ENCODE results near the gene ATIC. TPM values are rescaled to one million over a fixed set of nuclear protein-coding genes. Genes with fewer than 3 reads are reported as not detected.

Gene ATIC
- total RNA-seq, 1 donor from 2014 or later, result 145 TPM

GRCh38 chr2:215363461-215364156, 51.8 kb downstream of the ATIC start:
- H3K9me3 Mint-ChIP-seq (ENCODE audit: low read depth), result no peaks in the 10 kb centered on the region
- H3K4me3 Mint-ChIP-seq (ENCODE audit: low read depth), result no peak overlapping the region
- H3K36me3 Mint-ChIP-seq (ENCODE audit: insufficient read depth), result peaks cover 53% of the 10 kb centered on the region
- no peak for TF ChIP-seq CTCF (IDR thresholded peaks at IDR 0.05; ENCODE audit: unreplicated experiment)
- DNase-seq (ENCODE audit: low spot score, unreplicated experiment), result no peak
- peak overlapping the region; percentile 79 for H3K27ac Mint-ChIP-seq
- peaks cover 6% of the 10 kb centered on the region for H3K4me1 Mint-ChIP-seq (ENCODE audit: low read depth)
- H3K27me3 Mint-ChIP-seq, result no peaks in the 10 kb centered on the region

- H3K4me3 Mint-ChIP-seq (ENCODE audit: low read depth), result no peak overlapping the region
Measured at GRCh38 chr2:215364157-215365155, 52.6 kb downstream of the ATIC start.

GRCh38 chr2:215365184-215365658, 53.4 kb downstream of the ATIC start:
- DNase-seq (ENCODE audit: low spot score, unreplicated experiment), result no peak
- Mint-ChIP-seq H3K9me3 (ENCODE audit: low read depth) (no peaks in the 10 kb centered on the region), H3K27me3 (no peaks in the 10 kb centered on the region), H3K27ac (peak overlapping the region; percentile 76), H3K4me1 (ENCODE audit: low read depth) (peaks cover 16% of the 10 kb centered on the region), H3K4me3 (ENCODE audit: low read depth) (no peak overlapping the region), H3K36me3 (ENCODE audit: insufficient read depth) (peaks cover 64% of the 10 kb centered on the region)
- TF ChIP-seq CTCF (IDR thresholded peaks at IDR 0.05; ENCODE audit: unreplicated experiment), result no peak

More at GRCh38 chr2:215364157-215365155, 52.6 kb downstream of the ATIC start:
- no peak for DNase-seq (ENCODE audit: low spot score, unreplicated experiment)
- Mint-ChIP-seq H3K27ac (peak overlapping the region; percentile 78), H3K4me1 (ENCODE audit: low read depth) (peaks cover 8% of the 10 kb centered on the region), H3K9me3 (ENCODE audit: low read depth) (no peaks in the 10 kb centered on the region), H3K36me3 (ENCODE audit: insufficient read depth) (peaks cover 59% of the 10 kb centered on the region), H3K27me3 (no peaks in the 10 kb centered on the region)
- TF ChIP-seq CTCF (IDR thresholded peaks at IDR 0.05; ENCODE audit: unreplicated experiment), result no peak

- peaks cover 20% of the 10 kb centered on the region for H3K4me1 Mint-ChIP-seq (ENCODE audit: low read depth)
- H3K9me3 Mint-ChIP-seq (ENCODE audit: low read depth), result no peaks in the 10 kb centered on the region
- H3K27ac Mint-ChIP-seq, result no peak overlapping the region
- peaks cover 68% of the 10 kb centered on the region for H3K36me3 Mint-ChIP-seq (ENCODE audit: insufficient read depth)
- no peak for DNase-seq (ENCODE audit: low spot score, unreplicated experiment)
- H3K4me3 Mint-ChIP-seq (ENCODE audit: low read depth), result no peak overlapping the region
- no peaks in the 10 kb centered on the region for H3K27me3 Mint-ChIP-seq
- TF ChIP-seq CTCF (IDR thresholded peaks at IDR 0.05; ENCODE audit: unreplicated experiment), result no peak
Measured at GRCh38 chr2:215366440-215367032, 54.7 kb downstream of the ATIC start.
